Cardiac muscle cell (in vitro differentiated cells and primary cell): ENCODE measurements around the gene ERMN. TPM values are rescaled to one million over a fixed set of nuclear protein-coding genes. Genes with fewer than 3 reads are reported as not detected.

Experiments
- DNase-seq, 2 donors: peaks; one replicate each; pipeline versions ENCODE4 v3.0.0 to v3.0.0-alpha.2; 2010 to 2017; ENCODE audit warnings: low read depth in 1 of 2, low spot score in 1 of 2
- H3K27ac ChIP-seq: fragments of 200-600 bp; sonication (generic); 2 replicates; pipeline ENCODE4 v1.5.1; 2016
- H3K27me3 ChIP-seq: fragments of 200-600 bp; sonication (generic); 2 replicates; pipeline ENCODE4 v1.6.0; 2016; ENCODE audit warnings: control low read depth
- H3K36me3 ChIP-seq: fragments of 200-600 bp; sonication (generic); 2 replicates; pipeline ENCODE4 v1.5.1; 2016; ENCODE audit warnings: control low read depth
- H3K4me1 ChIP-seq: fragments of 200-600 bp; sonication (generic); 2 replicates; pipeline ENCODE4 v1.8.1; 2017; ENCODE audit warnings: low read depth, mild to moderate bottlenecking, mixed run types
- H3K4me3 ChIP-seq: fragments of 200-600 bp; sonication (generic); 2 replicates; pipeline ENCODE4 v1.5.1; 2016; ENCODE audit warnings: mild to moderate bottlenecking
- H3K9me3 ChIP-seq: fragments of 200-600 bp; sonication (generic); 2 replicates; pipeline ENCODE4 v1.5.1; 2017; ENCODE audit warnings: low read depth, mild to moderate bottlenecking, control low read depth
- polyA plus RNA-seq: library from polyadenylated mRNA; unstranded; fragments of >200 nt; fragmentation: Nextera tagmentation; extraction: Ambion mirVana; gene quantifications from 2 replicates; pipeline ENCODE4 v1.2.1, GENCODE V29; 2016
- total RNA-seq: library from RNA; depleted of rRNA; stranded (reverse); fragments of >200 nt; gene quantifications from 2 replicates; pipeline ENCODE4 v1.2.3, GENCODE V29; 2016
- TF ChIP-seq, protein P1 (sequence below): IDR thresholded peaks from 2 replicates; pipeline ENCODE4 v1.5.1; 2012; ENCODE audit warnings: low read depth, mild to moderate bottlenecking, low read length

ERMN gene
- total and polyA plus RNA-seq, 2 experiments from 2014 or later: 0.80 TPM; not detected in 1

DNA sequence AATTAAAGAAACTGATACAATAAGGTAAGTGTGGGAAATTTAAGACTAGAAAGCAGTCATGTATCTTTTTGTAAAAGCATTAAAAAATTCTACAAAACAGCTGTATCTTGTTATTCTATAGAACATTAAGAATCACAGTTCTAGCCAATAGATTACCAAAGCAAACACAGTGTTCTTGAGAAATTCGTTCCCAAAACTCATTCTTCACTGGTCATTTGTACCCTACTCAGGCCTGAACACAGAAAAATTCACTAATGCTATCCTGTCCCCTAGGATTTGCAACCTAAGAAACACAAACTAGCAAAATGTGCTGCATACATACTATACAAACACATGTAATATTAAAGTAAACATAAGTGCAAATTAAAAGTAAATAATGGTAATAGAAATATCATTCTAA is 29.1 kb downstream of the ERMN start:
- Histone ChIP-seq H3K27me3 (no peaks in the 10 kb centered on the region), H3K36me3 (no peaks in the 10 kb centered on the region), H3K9me3 (no peaks in the 10 kb centered on the region), H3K4me1 (peaks cover under 1% of the 10 kb centered on the region), H3K4me3 (no peak overlapping the region), H3K27ac (no peak overlapping the region)
- TF ChIP-seq, protein P1, sequence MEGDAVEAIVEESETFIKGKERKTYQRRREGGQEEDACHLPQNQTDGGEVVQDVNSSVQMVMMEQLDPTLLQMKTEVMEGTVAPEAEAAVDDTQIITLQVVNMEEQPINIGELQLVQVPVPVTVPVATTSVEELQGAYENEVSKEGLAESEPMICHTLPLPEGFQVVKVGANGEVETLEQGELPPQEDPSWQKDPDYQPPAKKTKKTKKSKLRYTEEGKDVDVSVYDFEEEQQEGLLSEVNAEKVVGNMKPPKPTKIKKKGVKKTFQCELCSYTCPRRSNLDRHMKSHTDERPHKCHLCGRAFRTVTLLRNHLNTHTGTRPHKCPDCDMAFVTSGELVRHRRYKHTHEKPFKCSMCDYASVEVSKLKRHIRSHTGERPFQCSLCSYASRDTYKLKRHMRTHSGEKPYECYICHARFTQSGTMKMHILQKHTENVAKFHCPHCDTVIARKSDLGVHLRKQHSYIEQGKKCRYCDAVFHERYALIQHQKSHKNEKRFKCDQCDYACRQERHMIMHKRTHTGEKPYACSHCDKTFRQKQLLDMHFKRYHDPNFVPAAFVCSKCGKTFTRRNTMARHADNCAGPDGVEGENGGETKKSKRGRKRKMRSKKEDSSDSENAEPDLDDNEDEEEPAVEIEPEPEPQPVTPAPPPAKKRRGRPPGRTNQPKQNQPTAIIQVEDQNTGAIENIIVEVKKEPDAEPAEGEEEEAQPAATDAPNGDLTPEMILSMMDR: no peak
- no peak for DNase-seq

DNA sequence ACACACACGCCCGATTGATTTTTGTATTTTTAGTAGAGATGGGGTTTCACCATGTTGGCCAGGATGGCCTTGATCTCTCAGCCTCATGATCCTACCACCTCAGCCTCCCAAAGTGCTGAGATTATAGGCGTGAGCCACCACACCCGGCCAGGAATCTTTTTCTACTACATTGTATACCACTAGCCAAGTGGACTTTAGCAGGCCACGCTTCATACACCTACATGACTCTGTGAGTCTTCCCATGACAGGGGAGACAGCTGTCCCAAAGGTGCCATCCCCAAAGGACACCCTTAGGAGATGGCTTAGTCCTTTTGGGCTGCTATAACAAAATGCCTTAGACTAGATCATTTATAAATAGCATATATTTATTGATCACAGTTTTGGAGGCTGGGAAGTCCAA is 32.8 kb downstream of the ERMN start:
- Histone ChIP-seq H3K9me3 (no peaks in the 10 kb centered on the region), H3K36me3 (no peaks in the 10 kb centered on the region), H3K4me3 (no peak overlapping the region), H3K27me3 (no peaks in the 10 kb centered on the region), H3K4me1 (no peaks in the 10 kb centered on the region), H3K27ac (no peak overlapping the region)
- TF ChIP-seq, protein P1: no peak
- DNase-seq: no peak

DNA sequence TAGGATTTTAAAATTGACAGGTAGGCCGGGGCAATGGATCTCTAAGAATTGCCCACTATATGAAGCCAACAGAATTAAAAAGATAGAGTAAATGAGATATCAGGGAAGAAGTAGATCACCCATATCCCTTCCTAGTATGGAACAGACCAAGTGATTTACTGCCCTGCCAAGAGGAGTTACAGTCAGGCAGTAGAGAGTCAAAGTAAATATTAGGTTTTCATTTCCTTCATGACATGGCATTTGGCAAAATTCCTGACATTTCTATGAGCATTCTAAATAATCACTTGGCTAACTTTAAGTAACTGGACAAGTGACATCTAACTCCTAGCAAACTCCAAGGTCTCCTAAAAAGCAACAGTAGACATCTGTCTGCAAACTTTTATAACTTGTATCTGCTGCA is 34.6 kb downstream of the ERMN start:
- H3K27me3 ChIP-seq: no peaks in the 10 kb centered on the region
- no peaks in the 10 kb centered on the region for H3K36me3 ChIP-seq
- H3K27ac ChIP-seq: no peak overlapping the region
- TF ChIP-seq, protein P1: no peak
- no peaks in the 10 kb centered on the region for H3K9me3 ChIP-seq
- no peak overlapping the region for H3K4me3 ChIP-seq
- H3K4me1 ChIP-seq: no peaks in the 10 kb centered on the region
- no peak for DNase-seq

DNA sequence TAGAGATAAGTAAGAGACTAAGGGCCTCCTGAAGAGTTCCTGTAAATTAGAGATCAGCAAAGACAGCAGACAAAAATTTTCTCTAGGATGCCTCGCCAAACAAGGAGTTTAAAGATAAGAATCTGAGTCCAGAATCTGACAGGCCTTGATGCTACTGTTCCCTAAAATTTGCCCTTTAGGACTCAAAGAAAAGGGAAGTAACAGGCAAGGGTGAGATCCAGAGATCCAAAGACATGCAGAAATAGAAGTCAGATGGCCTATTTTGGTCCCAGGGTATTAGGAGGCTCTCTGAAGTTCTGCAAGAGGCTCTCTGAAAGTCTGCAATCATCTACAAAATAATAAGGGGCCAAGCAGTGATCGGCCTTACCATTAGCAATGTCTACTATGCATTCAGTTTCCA is 35.1 kb downstream of the ERMN start:
- no peak for DNase-seq
- H3K36me3 ChIP-seq: no peaks in the 10 kb centered on the region
- no peak overlapping the region for H3K4me3 ChIP-seq
- H3K4me1 ChIP-seq: no peaks in the 10 kb centered on the region
- no peaks in the 10 kb centered on the region for H3K9me3 ChIP-seq
- no peaks in the 10 kb centered on the region for H3K27me3 ChIP-seq
- no peak overlapping the region for H3K27ac ChIP-seq
- TF ChIP-seq, protein P1: no peak

DNA sequence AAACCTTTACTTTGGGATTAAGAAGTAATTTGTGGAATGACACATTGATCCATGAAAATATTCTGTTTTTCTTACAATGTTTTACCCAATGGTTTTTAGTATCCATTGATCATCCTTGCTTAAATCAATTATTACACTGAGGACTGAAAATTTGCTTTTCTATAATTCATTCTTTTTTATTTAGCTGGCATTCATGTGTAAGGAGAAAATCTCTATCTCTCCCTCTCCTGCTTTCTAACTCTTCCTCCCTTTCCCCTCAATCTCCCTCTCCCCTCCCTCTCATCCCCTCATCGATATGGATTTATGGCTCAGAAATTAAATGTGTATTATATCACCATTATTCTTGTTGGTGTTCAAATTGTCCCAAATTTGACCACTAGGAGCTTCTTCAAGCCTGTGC is 38.5 kb downstream of the ERMN start:
- DNase-seq: no peak
- Histone ChIP-seq H3K36me3 (no peaks in the 10 kb centered on the region), H3K4me1 (no peaks in the 10 kb centered on the region), H3K9me3 (no peaks in the 10 kb centered on the region), H3K27ac (no peak overlapping the region), H3K4me3 (no peak overlapping the region), H3K27me3 (no peaks in the 10 kb centered on the region)
- TF ChIP-seq, protein P1: no peak

DNA sequence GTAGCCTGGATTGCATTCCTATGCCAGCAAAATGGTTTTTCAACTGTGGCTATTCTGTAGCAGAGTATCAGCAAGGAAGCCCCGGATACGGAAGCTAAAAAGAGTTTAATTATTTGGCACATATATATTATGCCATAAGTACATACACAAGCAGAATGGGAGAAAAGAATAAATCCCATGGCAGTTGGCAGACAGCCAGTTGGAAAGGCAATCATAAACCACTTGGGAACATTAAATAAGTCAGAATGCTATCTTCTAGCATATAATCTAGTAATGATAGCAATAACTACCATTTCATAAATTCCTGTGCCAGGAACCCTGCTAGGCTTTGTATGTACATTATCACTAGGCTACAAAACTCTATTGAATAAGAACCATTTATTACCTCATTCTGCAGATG is 42.2 kb downstream of the ERMN start:
- no peaks in the 10 kb centered on the region for H3K27me3 ChIP-seq
- no peaks in the 10 kb centered on the region for H3K9me3 ChIP-seq
- H3K27ac ChIP-seq: no peak overlapping the region
- H3K36me3 ChIP-seq: no peaks in the 10 kb centered on the region
- no peak overlapping the region for H3K4me3 ChIP-seq
- H3K4me1 ChIP-seq: no peaks in the 10 kb centered on the region
- TF ChIP-seq, protein P1: no peak
- no peak for DNase-seq
